Muscle of back (tissue), 11 donors: ENCODE data around the gene KCNK1. TPM values are rescaled to one million over a fixed set of nuclear protein-coding genes. Genes with fewer than 3 reads are reported as not detected.
"Not testable (repeated sequence)": the region's sequence is repeated elsewhere in the genome, so short reads cannot be mapped to it uniquely, and the experiment has no call there.

Experiments used
- DNase-seq, 3 donors: peaks; one replicate each; pipeline versions ENCODE4 v3.0.0 to v3.0.0-alpha.2; 2013
- polyA plus RNA-seq, 10 donors: library from polyadenylated mRNA; unstranded; fragments of 120-200 nt; gene quantifications; one replicate each; pipeline ENCODE4 v1.2.1, GENCODE V29; 2013; ENCODE audit not compliant: insufficient read length in 10 of 10

The KCNK1 gene
- polyA plus RNA-seq, 10 donors: 1.0 to 4.6 (median 1.9) TPM

DNA sequence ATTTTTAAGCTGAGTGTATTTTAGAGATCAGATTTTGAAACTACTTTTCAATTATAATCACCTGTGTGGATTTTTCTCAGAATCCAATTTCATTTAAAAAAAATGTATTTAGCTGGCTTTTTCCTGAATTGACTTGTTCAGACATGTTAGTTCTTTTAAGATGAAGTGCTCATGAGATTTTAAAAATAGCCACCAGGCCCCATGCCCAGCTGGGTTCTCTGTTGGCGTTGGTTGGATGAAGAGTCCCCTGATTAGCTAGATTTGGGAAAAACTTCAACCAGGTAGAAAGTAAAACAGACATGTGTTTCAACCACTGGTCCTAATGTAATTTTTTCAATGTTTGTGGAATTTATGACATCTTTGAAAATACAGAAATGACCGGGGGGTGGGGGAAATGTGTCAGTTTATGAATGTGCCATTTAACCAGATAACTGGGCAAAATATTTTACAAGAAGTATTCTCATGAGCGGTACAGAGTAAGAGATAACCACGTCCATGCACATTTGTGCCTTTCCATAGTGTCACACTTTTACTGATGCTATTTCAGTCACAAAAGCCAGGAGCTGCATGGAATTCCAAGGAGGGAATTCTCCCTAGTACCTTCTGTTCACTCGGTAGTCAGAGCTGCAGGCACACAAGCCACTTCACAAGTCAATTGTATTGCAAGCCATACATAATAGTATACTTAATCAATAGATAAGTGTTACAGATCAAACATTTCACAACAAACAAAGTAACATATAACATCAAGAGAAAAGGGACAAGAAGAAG is 51.1 kb downstream of the KCNK1 start:
- DNase-seq: no peak

DNA sequence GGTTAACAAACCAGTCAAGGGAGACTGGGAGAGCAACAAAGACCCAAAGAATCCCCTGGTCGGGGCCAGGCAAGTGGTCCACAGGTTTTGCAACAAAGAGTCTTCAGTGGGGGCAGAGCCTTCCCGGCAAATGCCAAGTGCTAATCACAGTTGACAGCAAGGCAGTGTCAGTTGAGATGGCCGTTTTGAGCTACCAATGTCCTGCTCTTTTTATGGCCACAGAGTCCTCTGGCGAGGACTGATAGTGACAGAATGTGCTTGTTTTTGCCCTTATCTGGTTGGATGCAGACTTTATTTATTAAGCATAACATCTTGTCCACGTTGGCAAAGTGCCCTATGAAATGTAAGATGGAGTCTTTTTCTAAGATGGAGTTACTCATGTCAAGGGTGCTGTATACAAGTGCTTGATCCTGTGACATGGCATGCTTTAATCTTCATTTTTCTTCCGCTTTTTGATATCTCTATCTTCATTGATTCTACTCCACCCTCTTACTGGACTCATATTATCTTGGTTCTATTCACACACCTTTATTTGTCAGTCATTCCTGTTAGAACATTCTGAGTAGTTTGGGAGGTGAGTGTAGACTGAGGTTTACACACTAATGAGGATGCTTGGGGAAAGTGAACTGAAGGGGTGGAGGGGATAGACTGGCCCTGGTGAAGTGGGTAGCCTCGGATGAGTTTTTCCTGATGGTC is 51.8 kb downstream of the KCNK1 start:
- no peak for DNase-seq

DNA sequence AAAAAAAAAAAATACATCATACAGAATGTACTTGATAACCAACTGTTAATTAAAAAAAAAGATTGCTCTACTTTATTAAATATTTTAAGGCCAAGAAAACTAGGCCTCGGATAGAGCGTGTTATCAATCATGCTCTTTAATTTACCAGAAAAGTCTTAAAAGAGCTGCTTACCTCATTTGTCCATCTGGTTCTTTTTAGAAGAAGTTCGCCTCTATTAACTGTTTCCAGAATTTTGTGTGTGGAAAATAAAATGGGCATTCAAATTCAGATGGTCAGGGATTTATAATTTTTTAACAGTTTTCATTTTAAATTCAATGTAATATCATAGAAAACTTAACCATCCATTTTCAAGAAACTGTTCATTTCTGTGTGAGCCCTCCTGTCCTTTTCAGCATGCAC is 53.8 kb downstream of the KCNK1 start:
- peak in 1 of 3 donors; percentile 28 for DNase-seq

DNA sequence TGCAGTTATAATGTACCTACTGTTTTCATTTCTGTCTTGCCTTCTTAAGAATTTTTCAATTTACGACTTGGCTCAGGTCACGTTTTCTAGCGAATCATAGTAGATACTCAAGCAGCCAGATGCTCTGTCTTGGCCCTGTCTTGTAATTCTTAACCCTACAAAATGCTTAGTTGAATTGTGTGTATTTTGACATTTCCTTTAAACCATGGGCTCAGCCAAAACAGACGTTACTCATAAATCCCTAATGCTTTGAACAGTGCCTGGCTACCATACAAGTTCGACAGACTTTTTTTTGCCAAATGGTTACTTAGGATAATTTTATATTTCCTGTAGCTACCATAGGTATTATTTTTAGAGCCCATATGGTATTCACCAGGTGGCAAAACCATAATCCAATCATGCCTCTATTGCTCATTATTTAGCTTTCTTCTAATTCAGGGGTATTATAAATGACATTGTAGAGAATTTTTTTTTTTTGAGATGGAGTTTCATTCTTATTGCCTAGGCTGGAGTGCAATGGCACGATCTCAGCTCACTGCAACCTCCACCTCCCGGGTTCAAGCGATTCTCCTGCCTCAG is 54.3 kb downstream of the KCNK1 start:
- peak; percentile 34 to 75 (median 44) for DNase-seq

DNA sequence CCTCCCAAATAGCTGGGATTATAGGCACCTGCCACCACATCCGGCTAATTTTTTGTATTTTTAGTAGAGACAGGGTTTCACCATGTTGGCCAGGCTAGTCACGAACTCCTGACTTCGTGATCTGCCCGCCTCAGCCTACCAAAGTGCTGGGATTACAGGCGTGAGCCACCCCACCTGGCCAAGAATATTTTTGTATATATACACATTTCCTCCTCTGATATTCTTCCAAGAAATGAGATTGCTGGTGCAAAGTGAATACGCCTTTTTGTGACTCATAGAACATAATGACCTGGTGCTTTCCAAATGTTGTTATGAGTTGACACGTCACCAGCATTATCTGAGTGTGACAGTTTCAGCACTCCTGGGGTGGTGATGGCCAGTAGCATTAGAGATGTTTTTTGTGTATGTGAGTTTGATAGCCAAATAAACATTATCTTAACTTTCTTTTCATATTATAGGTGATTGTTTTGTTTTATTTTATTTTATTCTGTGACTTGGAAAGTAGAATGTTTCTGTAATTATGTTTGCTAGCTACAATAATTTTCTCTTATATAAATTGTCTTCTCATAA is 54.9 kb downstream of the KCNK1 start:
- DNase-seq: peak in 2 of 3 donors; percentile 9 to 16

DNA sequence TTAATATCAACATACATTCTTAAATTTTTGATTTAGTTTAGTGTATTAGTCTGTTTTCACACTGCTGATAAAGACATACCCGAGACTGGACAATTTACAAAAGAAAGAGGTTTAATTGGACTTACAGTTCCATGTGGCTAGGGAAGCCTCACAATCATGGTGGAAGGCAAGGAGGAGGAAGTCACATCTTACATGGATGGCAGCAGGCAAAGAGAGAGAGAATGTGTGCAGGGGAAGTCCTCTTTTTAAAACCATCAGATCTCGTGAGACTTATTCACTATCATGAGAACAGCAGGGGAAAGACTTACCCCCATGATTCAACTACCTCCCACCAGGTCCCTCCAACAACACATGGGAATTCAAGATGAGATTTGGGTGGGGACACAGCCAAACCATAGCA is 56.5 kb downstream of the KCNK1 start:
- not testable (repeated sequence) for DNase-seq

DNA sequence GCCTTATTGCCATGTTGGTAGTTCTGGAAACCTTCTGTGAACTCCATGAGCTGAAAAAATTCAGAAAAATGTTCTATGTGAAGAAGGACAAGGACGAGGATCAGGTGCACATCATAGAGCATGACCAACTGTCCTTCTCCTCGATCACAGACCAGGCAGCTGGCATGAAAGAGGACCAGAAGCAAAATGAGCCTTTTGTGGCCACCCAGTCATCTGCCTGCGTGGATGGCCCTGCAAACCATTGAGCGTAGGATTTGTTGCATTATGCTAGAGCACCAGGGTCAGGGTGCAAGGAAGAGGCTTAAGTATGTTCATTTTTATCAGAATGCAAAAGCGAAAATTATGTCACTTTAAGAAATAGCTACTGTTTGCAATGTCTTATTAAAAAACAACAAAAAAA is 57.4 kb downstream of the KCNK1 start:
- DNase-seq: no peak

DNA sequence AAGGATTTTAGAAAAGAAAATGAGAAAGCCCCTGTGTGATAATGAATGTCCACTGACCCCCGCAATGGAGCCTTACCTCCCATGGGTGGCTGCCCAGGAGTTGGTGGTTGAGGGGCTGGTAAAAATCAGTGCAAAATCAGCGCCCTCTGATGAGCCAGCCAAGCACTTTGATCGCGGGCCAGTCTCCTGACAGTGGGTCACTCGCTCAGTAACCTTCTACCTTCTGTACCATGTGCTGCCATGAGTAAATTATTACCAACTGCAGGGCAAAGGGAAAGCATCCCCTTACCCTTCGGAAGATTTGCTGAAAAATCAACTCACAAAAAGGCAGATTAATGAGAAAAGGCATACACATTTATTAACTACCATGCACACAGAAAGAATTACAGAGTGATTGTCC is 58.8 kb downstream of the KCNK1 start:
- no peak for DNase-seq

DNA sequence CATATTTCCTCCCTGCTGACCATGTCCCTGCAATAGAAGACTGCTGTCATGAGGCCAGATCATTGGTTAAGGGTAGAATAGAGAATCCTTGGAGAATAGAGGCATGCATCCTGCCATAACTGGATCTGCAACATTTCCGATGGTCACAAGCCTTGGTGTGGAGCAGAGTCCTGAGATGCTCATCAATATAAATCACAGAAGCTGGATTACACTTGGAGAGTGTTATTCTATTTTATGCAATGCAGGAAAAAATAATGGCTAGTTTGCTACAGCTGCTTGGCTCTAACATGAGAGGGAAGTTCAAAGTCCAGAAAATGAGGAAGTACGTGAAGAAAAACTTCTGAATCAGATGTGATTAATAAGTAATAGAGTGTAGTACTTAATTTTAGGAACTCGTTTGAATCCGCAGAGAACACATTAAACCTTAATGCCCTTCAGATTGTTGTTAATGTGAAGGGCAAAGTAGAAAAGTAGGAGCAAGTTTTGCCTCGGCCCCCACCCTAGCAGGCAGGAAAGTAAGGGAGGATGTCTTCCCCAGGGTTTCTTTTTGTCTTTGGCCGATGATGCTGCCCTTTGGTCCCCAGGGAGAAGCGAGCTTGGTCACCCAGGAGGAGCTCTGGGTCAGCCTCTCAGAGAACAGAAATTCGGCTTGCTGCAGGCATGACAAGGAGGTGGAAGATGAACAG is 59.5 kb downstream of the KCNK1 start:
- DNase-seq: peak in 1 of 3 donors; percentile 19

DNA sequence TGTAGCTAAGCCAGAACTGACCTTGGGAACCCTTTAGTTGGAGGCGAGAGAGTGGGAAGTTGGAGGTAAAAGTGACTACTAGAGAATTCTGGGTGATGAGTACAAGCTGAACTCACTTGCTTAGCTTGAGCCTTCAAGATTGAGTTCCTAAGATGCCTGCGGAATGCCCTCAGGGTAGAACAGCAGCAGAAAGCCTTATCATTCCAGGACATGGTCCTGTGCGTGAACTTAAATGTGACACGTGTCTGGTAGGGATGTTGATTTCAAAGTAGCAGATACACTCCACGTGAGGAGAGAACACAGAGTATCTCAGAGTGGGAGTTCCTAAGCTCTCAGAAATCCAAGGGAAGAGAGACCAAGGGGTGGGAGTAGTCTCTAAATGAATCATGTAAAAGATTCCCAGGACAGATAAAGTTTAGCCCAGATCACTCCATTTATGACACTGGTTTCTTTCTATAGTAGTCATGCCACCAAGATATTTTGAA is 60.1 kb downstream of the KCNK1 start:
- no peak for DNase-seq

DNA sequence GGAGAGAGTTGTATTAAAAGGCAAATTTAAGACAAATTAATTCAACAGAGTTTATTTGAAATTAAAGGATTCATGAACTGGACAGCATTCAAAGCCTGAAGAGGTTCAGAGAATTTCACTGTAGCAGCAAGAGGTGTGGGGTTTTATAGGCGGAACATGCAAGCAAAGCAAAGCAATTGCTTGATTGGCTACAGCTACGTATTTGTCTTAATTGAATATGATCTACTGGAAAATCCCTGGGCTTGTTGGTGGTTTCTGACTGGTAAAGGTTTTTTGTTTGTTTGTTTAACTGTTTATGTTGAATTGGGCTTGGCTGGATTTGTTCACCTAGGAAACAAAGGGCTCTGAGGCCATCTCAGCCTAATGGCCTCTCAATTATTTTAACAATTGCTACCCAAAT is 61.5 kb downstream of the KCNK1 start:
- no peak for DNase-seq

DNA sequence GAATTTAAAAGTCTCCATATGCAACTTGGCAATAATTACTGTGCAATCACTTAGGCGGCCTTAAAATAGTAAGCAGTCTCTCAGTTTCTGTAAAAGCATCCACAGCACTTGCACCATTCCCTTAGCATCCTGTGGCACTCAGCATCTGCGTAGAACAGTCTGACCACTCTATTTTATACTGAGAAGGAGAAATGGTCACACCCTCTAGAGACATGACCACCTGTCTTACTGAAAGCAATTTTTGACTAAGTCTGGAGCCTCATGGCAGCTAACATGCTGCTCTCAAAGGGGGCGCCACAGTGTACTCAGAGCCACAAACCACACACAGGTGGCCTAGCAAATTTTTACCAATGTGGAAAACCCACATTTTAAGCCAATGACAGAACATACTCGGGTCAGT is 62.0 kb downstream of the KCNK1 start:
- no peak for DNase-seq

DNA sequence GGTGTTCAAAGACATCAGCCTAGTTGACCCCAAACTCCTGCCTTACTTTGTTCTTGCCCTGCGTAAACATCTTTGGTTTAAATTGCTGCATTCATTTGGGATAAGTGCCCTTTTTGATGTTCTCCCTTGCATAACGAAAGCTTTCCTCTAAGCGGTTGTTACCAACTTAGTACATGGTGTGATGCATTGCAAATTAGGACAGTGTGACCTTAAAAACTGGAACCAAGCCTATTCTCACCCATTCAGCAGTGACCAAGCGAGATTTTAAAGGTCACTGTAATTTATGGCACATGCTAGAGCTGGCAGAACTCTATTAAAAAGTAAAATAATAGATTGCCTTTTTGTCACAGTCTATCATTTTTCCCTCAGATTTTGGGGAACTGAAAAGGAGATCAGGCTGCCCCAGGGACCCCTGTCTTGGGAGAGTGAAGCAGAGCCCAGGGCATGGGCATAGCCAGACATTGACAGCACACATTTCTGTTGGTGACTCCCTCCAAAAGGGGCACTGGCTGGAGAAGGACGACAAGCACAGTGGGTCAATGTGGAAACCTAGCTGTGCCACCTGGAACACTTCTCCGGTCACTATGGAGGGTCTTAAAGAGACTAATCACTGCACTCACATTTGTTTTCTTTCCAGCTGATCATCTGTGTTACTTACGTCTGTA is 63.9 kb downstream of the KCNK1 start:
- DNase-seq: no peak

DNA sequence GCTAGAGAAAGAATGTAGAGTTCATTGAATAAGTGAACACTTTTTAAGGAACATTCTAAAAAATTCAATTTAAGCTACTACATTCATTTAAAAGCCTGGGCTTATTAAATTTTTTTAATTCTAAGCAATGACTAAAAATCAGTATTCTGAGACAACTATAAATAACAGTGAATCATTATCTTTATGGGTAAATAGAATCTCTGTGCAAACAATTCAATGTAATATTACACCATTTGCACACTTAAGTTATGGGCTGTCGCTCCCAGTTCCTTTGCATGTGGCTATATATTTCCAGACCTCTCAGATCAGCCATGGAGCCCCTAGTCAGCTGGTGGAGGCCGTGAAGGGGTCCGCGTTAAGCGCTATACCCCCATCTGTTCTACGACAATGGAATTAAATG is 65.1 kb downstream of the KCNK1 start:
- DNase-seq: no peak

DNA sequence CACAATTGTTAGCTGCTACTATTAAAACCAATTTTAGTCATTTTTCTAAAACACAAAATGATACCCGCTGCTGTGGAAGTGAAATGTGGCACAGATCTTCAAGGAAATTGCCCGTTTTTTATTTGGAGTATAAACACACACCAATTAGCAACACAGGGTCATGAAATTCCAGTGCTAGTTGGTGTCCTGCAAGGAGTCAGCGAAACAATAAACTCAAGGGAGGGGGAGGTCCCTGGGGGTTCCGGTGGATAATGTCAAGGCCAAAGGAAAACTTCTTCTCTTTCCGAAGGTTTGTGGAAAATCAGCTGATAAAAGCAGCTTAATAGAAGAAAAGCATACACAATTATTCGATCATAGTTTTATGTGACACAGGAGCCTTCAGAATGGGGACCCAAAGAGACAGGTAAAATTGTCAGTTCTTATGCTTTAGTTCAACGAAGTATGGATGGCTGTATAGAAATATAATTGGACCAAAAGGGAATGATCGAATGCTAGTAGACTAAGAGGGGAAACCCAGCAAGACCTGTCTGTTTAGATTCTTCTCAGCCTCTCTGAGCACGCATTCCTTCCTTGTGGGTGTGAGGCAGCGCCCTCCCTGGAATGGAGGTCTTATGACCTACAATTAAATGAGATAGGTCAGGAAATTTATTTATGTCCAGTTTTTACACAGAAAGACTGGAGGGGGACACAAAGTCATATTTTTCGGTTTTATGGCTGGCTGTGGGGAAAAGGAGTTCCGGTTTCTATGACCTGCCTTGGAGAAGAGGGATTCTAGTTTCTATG is 65.9 kb downstream of the KCNK1 start:
- DNase-seq: no peak

DNA sequence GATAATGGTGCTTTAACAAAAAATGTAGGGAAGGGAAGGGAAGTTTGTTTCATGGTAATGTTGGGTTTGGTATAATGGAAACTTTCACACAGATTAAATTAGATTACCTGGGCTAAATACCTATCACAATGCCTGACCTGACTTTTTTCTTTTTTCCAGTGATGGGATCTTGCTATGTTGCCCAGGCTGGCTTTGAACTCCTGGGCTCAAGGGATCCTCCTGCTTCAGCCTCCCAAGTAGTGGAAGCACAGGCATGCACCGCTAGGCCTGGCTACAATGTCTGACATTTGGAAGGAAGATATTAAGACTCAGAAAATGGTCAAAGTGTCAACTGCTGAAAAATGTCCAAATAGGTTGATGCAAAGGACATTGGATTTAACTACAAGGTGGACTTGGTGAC is 67.4 kb downstream of the KCNK1 start:
- DNase-seq: no peak

DNA sequence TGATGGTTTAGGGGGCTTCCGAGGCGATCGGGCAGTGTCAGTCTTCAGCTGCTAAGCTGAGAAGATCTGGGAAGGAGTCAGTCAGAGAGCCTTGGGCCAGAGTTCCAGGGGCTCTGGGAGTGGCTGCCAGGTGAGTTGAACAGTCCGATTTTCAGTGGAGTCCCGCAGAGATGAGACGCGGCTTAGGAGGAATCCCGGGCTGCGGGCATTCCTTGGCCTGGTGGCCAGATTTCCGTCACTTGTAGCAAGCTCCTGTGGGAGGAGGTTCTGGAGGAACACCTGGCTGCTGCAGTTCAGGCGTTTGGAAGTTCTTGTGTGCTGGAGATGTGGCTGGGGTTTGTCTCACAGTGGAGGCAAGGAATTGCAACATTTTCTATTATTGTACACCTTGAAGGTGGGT is 72.7 kb downstream of the KCNK1 start:
- not testable (repeated sequence) for DNase-seq

DNA sequence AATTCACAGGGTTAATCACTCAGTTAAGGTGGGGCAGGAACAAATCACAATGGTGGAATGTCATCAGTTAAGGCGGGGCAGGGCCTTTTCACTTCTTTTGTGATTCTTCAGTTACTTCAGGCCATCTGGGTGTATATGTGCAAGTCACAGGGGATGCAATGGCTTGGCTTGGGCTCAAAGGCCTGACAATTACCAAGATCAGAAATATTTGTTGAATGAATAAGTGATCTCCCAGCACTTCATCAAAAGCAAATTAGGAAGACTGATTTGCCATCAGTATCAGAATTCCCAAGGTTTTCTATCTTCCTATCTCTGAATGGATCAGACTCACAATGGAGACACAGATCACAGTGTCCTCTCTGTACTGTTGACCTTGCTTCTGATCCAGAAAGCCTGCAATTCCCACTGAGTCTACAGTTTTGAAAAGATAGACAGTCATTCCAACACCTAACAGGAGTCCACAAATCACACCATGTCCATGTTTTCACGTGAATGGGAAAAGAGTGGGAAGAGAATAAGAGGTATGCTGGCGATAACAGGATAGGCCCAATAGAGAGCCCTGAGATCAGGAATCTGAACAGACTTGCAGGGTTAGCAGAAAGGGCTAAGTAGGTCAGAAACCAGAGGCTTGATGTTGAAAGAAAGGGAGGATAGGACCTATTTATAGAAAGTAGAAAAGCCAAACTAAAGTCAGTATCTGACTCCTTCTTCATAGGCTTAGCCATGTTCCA is 75.3 kb downstream of the KCNK1 start:
- no peak for DNase-seq

DNA sequence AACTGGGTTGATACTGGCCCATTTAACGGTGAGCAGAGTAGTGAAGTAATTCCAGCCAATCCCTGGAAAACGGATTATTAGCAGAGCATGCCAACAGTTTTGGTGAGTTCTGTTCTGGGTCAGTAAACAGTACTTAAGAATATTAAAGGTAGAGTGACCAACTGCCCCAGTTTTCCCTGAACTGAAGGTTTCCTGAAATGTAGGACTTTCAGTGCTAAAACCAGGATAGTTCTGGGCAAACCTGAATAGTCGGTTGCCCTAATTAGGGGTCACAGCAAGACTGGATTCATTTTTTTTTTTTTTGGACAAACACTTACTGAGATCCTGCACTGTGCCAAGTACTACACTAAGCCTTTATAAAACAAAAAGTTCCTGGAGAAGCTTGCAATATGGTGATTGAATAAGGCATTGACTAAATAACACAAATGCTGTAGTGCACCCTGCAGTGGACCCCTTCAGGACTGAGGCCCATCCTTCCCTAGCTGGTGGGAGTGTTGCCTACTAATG is 75.9 kb downstream of the KCNK1 start:
- DNase-seq: no peak

DNA sequence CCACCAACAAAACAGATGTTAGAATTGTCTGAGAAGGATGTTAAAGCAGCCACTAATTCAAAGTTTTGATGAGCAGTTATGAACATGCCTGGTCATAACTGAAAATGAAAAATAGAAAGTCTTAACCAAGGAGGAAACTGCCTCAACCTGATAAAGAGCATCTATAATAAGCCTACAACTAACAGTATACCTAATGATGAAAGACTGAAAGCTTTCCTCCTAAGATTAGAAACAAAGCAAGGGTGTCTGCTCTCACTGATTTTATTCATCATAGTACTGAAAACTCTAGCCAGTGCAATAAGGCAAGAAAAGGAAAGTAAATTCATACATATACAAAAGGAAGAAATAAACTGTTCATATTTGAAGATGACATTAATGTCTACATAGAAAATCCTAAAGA is 82.0 kb downstream of the KCNK1 start:
- no peak for DNase-seq
